GM18867 (cell line): ENCODE measurements around the gene SPRED2.

ENCODE experiments used
- ATAC-seq: cut with Tn5 transposase; IDR thresholded peaks from one replicate; pipeline ENCODE4 v1.9.1; 2021; ENCODE audit warnings: mild to moderate bottlenecking, moderate library complexity; ENCODE audit not compliant: unreplicated experiment

The SPRED2 gene

DNA sequence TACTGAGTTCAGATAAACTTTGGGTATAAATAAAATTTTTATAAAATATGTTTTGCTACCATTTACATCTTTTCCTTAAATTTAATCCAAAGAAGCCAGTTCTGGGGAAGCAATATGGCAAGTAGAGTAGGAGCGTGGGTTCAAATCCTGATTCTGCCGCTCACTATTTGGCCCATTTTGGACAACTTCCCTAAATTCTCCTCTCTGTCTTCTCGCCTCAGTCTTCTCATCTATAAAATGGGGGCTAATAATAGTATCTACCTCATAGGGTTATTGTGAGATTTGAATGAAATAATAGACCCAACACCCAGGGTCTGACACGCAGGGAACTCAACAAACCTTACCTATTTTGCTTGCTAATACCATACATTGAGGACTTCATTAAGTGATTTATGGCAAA is 145.0 kb downstream of the SPRED2 start:
- no peak for ATAC-seq

DNA sequence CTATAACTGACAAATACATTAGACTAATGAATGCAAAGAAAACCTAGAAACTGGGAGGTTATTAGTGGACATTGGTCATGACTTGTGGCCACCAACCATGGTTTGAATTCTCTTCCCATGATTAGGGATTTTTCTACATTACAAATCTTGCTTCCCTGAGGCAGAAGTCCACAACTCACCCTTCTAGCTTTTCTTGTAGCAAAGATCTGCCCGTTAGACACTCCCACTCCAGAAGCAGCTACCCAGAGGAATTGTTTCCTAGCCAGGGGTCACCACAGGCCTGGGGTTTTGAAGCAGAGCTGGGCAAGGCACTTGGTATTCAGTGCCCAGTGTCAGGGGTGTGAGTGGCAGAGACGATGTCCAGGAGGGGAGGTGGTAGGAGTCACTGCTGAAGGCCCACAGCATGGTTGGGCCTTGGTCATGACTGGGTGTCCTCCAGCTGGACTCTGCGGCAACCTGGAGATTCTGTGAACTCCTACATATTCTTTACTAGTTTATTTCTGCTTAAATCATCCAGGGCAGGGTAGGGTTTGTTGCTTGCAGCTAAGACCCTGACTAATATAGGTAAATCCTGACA is 149.8 kb downstream of the SPRED2 start:
- ATAC-seq: no peak

DNA sequence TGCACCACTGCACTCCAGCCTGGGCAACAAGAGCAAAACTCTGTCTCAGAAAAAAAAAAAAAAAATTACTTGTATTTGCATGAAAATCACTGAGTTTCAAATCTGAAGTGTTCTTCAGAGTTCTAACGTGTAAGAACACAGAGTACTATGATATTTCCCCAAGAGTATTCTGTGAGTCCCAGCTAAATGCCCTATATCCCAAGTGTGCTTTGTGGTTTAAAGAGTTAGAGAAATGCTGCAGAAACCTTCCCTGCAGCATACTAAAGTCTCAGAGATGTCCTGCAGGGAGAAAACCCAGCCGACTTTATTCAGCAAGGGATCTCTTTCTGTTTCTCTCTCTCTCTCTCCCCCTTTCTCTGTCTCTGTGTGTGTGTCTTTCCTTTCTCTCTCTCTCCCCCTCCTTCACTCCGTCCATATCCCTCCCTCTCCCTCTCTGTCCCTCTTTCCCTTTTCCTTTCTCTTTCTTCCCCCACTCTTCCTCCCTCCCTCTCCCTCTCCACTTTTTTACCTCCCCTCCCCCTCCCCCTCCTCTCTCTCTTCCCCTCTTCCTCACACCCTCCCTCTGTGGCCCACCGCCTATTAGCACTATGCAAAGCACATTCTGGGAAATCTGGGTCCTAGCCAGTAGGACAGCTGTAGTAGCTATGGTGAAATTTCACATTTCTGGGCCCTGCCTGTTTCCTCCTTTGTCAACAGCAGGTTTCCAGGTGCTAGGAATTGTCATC is 150.6 kb downstream of the SPRED2 start:
- ATAC-seq: no peak

DNA sequence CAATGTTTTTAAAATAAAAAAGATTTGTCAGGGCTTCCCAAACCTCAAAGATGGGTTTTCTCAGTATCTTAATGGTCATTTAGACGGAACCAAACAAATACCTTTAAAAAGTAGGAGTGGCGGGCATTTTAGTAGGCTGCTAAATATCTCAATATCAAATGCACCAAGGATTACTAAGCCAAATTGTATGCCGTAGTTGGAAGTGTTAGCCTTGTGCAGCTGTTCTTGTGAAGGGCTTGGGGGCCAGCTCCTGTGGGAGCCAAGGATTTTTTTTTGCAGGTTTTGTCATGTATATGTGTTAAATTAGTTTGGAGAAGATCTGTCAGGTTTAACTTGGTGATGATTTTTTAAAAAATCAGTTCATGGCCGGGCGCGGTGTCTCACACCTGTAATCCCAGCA is 152.6 kb downstream of the SPRED2 start:
- ATAC-seq: no peak

DNA sequence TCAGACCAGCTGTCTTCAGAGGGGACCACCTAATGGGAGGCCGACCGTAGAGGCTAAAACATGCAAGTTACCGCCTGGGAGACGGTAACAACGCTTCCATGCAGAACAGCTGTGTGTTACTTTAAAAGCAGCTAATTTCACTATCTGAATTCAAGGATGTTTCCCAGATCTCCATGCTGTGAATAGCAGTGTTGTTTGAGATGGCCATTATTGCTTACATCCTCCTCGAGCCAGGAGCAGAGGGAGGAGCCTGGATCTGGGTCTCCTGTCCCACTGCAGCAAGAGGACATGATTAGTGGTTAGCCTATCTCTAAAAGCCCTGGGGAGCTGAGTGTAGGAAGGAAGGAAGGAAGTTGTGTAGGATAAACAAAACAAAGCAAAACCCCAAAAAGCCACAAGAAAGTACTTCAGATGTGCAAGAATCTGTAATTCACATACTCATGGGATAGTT is 153.8 kb downstream of the SPRED2 start:
- no peak for ATAC-seq

DNA sequence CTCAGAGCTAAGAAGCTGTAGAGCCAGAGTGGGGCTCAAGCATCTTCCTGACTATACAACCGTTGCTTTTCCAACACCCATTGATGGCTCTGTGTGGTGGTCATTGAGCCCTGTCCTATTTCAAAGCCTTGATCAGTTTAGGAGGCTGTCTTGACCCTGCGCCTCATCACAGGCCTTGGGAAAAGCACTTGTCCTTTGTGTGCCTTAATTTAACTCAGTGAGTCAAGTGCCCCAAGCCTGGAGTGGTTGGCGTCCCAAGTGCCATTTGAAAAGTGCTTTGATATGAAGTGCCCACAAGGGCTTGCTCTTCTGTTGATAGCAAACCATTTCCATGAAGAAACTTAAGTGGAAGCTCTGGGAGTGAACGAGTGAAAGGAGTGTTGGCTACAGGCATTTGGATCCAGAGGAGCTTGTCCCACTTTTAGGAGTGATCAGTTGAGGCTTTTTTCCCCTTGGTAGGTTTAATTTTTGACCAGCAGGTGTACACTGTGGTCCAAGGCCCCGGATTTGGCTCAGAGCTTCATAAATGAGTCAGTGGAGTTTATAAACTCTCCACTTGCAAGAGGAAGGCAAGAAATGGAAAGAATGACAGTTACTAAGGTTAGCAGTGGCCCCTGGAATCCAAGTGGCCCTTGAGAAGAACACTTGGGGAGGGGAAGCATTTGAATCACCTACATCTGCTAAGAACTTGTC is 154.5 kb downstream of the SPRED2 start:
- no peak for ATAC-seq

DNA sequence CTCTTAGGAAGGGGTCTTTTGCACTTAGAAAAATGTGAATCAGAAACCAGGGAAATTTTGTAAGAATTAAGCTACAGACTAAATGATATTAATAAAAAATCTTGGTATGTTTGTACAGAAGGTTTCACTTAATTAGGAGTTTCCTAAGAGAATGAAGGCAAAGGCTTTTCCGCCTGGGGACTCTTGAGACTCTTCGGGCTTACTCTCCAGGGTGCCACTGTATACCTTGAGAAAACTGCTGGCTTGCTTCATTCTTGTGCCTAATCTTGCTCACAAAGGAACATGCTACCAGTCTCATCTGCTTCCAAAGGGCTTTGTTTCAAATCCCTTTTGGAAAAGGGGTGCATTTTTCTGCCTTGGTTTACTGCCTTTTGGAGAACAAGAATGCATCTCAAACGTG is 155.3 kb downstream of the SPRED2 start:
- ATAC-seq: no peak

DNA sequence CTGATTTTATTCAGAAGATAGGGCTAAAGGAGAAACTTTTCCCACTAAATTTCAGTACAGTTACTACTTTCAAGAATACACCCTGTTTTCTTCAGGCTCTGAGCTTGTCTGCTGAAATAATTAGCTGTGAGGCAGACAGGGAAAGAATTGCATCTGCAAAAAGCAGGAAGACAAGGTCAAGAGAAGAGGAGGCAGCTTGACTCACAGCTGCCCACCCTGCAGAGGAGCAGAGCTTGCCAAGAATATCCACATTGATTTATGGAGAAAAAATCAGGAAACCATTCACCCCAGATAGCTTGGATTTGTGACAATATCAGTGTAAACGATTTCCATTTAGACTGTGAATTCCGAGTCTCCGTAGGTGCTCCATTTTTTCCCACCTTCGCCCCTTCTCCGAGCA is 155.8 kb downstream of the SPRED2 start:
- no peak for ATAC-seq

DNA sequence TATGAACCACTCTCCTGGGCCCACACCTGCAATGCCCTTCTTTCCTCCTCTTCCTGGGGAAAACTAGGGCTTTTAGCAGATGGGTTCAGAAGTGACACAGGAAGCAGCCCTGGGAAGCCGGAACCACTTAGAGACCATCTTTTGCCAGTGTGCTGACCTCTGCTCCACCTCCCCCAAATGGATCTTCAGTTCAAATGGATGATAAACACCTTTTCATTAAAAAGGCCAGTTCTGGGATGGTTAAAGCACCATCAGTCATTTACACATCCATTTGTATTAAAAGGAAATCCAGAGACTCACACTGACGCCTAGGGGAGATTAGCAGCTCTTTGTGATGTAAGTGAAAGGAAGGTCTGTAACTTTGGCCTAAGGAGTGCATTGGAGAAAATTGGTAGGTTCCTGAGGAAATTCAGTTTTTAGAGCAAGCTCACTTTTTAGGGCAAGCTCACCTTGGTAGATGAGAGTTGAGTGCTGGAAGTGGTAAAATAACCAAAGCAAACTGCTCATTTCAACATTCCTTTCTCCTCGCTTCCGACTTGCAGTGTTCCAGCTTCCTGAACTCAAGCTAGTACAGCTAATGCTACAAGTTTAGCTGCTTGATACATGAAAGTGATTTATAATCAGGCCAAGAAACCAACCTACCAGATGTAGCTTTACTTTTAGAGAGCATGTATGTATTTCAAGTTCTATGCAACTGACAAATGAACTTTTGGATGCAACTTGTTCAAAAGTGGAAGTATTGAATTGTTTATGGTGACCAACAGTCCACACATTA is 157.1 kb downstream of the SPRED2 start:
- ATAC-seq: no peak

DNA sequence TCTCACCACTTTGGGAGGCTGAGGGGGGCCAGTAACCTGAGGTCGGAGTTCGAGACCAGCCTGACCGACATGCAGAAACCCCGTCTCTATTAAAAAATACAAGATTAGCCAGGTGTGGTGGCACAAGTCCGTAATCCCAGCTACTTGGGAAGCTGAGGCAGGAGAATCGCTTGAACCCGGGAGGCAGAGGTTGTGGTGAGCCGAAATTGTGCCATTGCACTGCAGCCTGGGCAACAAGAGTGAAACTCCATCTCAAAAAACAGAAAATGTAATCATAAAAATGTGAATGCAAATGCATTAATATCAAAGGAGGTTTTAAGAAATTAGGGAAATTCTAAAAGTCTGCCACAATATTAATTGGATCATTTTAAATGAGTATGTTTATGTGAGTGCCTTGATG is 159.1 kb downstream of the SPRED2 start:
- no peak for ATAC-seq

DNA sequence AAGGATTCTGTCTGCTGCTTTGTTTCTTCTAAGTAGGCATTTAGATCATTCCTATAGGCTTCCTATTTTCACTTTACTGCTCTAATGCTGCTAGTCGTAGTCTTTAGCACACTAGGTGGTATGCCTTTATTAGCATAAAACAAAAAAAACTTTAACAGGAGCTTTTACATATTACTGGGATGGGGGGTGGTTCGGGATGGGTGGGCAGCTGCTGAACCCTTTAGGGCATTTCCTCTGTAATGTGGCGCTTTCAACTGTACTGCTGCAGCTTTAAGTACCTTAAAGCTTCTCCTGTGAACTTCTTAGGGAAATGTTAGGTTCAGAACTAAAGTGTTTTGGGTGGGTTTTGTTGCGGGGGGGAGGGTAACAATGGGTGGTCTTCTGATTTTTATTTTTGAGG is 163.4 kb downstream of the SPRED2 start:
- ATAC-seq: no peak

DNA sequence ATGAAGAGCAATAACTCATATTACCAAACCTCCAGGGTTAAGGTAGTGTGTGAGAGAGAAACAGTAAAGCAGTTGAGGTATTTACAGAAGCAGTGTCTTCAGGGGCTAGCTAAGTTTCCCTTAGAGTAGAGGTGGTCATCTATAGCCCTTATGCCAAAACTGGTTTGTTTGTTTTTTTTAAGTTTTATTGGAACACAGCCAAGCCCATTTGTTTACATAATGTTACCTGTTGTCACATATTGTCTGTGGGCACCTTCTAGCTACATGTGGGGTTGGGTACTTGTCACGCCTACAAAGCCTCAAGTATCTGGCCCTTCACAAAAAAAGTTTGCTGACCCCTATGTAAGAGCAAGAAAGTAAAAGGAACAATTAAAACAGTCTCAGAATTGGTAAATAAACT is 165.4 kb downstream of the SPRED2 start:
- no peak for ATAC-seq

DNA sequence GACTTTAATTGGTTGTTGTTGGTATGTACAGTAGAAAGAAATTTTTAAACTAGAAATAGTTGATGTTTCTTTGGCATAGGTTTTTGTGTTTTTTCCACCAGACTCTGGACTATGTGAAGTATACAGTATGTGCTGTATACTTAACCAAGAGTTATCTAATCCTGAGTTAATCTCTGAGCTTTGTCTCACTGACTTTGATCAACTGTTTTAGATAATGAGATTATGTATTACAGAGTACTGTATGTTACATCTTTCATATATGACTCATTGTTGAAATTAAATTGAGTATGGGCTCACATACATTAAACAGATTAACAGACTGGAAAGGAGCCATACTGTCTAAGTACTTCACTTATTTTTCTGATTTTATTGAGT is 166.7 kb downstream of the SPRED2 start:
- ATAC-seq: no peak

DNA sequence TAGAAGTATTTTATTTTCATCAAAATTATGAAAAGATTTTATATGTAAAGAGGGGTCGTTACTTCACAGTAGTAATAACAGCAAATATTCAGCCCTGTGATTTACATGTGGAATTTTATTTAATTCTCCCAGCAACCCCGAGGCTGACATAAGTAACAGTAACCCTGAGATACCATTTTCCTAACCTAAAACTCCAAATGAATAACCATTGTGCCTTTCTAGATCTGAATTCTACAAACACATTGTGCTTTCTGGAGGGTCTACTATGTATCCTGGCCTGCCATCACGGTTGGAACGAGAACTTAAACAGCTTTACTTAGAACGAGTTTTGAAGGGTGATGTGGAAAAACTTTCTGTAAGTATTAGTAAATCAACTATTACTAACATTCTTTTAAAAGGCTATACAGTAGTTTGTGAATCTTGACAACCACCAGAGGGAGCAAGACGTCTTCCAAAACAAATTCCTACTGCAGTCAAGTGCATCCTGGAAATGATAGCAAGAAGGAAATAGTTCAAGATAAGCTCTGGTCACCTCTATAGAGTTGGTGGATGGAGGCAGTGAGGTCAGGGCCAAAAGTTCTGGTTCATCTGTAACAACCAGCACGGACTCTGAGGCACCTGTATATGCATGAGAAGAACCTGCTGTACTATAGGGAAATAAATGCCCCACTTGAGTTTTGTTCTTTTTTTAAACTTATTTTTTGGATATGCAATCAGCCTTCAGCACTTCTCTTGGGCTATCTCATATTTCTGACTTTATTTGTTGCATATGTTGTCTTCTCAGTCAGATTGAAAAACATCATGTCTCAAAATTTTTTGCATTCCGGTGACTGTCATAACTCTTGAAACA is 167.4 kb downstream of the SPRED2 start:
- no peak for ATAC-seq

DNA sequence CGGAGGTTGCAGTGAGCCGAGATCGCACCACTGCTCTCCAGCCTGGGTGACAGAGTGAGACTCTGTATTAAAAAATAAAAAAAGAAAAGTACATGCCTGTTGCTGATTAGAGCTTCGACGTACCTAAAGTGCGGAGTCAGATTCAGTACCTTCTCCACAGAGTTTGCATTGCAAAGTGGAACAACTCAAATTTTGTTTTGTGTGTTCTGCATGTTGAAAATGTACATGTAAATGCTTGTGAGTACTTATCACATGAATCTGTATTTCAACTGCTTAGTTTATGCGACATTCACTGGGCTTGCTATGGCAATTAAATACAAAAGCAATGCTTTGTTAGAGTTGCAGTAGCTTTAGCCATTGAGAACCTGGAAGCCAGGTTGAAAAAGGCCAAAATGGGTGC is 168.4 kb downstream of the SPRED2 start:
- no peak for ATAC-seq

DNA sequence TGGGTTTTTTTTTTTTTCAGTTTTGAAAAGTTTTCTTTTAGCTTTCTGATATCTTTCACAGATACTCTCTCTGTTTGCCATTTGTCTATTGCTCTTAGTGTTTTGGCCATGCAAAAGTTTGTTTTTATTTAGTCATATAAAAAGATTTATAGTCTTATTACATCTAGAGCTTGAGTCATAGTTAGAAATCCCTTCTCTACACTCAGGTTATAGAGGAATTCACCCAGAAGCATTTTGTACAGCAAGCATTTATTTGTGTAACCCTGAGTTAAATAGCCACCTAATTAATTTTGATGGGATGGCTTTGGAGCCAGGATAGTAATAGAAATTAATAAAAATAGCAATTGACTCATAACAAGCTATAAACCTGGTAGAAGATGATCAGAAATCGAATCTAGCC is 169.1 kb downstream of the SPRED2 start:
- no peak for ATAC-seq

DNA sequence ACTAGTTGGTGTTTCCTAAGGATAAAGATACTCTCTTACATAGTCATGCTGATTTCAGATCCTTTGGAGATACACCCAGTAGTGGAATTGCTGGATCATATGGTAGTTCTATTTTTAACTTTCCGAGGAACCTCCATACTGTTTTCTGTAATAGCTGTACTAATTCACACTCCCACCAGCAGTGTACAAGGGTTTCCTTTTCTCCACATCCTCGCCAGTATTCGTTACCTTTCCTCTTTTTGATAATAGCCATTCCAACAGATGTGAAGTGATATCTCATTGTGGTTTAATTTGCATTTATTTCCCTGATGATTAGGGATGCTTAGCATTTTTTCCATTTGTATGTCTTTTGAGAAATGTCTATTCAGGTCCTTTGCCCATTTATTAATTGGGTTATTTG is 170.7 kb downstream of the SPRED2 start:
- no peak for ATAC-seq
